Liver (tissue), 9 donors: ENCODE measurements around the gene FKBP1A. TPM values are rescaled to one million over a fixed set of nuclear protein-coding genes. Genes with fewer than 3 reads are reported as not detected.

Experiments used
- DNase-seq: peaks from one replicate; pipeline ENCODE4 v3.0.0-alpha.2; 2017; ENCODE audit warnings: low spot score
- H3K27ac ChIP-seq, 2 donors: one replicate each; pipeline ENCODE4 v1.7.0; 2013; ENCODE audit warnings: inconsistent platforms in 2 of 2, low read length in 2 of 2, control low read depth in 1 of 2, low read depth in 1 of 2, mild to moderate bottlenecking in 1 of 2
- H3K27me3 ChIP-seq, 4 donors: one replicate each; pipeline versions ENCODE4 v1.6.1 to v1.7.0; 2013; ENCODE audit warnings: low read length in 3 of 4, inconsistent platforms in 1 of 4, mild to moderate bottlenecking in 1 of 4, moderate library complexity in 1 of 4; ENCODE audit not compliant: control insufficient read depth in 4 of 4, insufficient read depth in 4 of 4
- H3K36me3 ChIP-seq, 4 donors: one replicate each; pipeline versions ENCODE4 v1.6.1 to v1.7.0; 2013; ENCODE audit warnings: low read length in 3 of 4, mild to moderate bottlenecking in 3 of 4, low read depth in 1 of 4, moderate library complexity in 1 of 4; ENCODE audit not compliant: control insufficient read depth in 4 of 4, insufficient read depth in 3 of 4
- H3K4me1 ChIP-seq, 4 donors: one replicate each; pipeline versions ENCODE4 v1.6.1 to v1.7.0; 2013; ENCODE audit warnings: low read length in 3 of 4, mild to moderate bottlenecking in 3 of 4, moderate library complexity in 1 of 4; ENCODE audit not compliant: control insufficient read depth in 4 of 4, insufficient read depth in 4 of 4
- H3K4me3 ChIP-seq, 3 donors: one replicate each; pipeline versions ENCODE4 v1.6.1 to v1.7.0; 2013; ENCODE audit warnings: low read length in 3 of 3, control low read depth in 1 of 3, low read depth in 1 of 3, mild to moderate bottlenecking in 1 of 3
- H3K9ac ChIP-seq, 2 donors: one replicate each; pipeline ENCODE4 v1.7.0; 2013; ENCODE audit warnings: low read length in 2 of 2, mild to moderate bottlenecking in 2 of 2, moderate library complexity in 2 of 2, control low read depth in 1 of 2, low read depth in 1 of 2
- H3K9me3 ChIP-seq, 4 donors: one replicate each; pipeline versions ENCODE4 v1.6.1 to v1.7.0; 2013; ENCODE audit warnings: low read length in 3 of 4; ENCODE audit not compliant: control insufficient read depth in 4 of 4
- ATF3 ChIP-seq: IDR thresholded peaks from 2 replicates; pipeline ENCODE4 v1.6.1; 2016; ENCODE audit warnings: antibody characterized with exemption
- CTCF ChIP-seq: fragments of 150-350 bp; IDR thresholded peaks from 2 replicates; pipeline ENCODE4 v1.5.1; 2017; ENCODE audit warnings: improper control_type of control experiment, low read depth, low read length; ENCODE audit not compliant: missing input control
- EGR1 ChIP-seq, 2 donors: IDR thresholded peaks; 2 replicates each; pipeline ENCODE4 v1.6.1; 2016 to 2018; ENCODE audit warnings: antibody characterized with exemption in 2 of 2, low read depth in 2 of 2
- FOXA1 ChIP-seq: IDR thresholded peaks from 2 replicates; pipeline ENCODE4 v1.6.1; 2016; ENCODE audit warnings: antibody characterized with exemption
- FOXA2 ChIP-seq: IDR thresholded peaks from 2 replicates; pipeline ENCODE4 v1.6.1; 2016; ENCODE audit warnings: antibody characterized with exemption
- GABPA ChIP-seq, 2 donors: IDR thresholded peaks in 1 of 2; conservative IDR thresholded peaks in 1 of 2; 2 replicates each; pipeline ENCODE4 v1.6.1; 2016; ENCODE audit warnings: antibody characterized with exemption in 2 of 2, mild to moderate bottlenecking in 1 of 2, moderate library complexity in 1 of 2
- HNF4A ChIP-seq, 2 donors: conservative IDR thresholded peaks; 2 replicates each; pipeline ENCODE4 v1.6.1; 2016; ENCODE audit warnings: antibody characterized with exemption in 2 of 2, mild to moderate bottlenecking in 2 of 2
- HNF4G ChIP-seq: IDR thresholded peaks from 2 replicates; pipeline ENCODE4 v1.6.1; 2016; ENCODE audit warnings: antibody characterized with exemption
- JUND ChIP-seq, 2 donors: IDR thresholded peaks; 2 replicates each; pipeline ENCODE4 v1.6.1; 2016; ENCODE audit warnings: antibody characterized with exemption in 2 of 2
- MAX ChIP-seq: IDR thresholded peaks from 2 replicates; pipeline ENCODE4 v1.6.1; 2016; ENCODE audit warnings: antibody characterized with exemption
- NR2F2 ChIP-seq: IDR thresholded peaks from 2 replicates; pipeline ENCODE4 v1.6.1; 2016; ENCODE audit warnings: antibody characterized with exemption
- RAD21 ChIP-seq, 2 donors: IDR thresholded peaks; 2 replicates each; pipeline ENCODE4 v1.6.1; 2016; ENCODE audit warnings: antibody characterized with exemption in 2 of 2, mild to moderate bottlenecking in 2 of 2
- REST ChIP-seq: IDR thresholded peaks from 2 replicates; pipeline ENCODE4 v1.6.1; 2016; ENCODE audit warnings: antibody characterized with exemption, mild to moderate bottlenecking
- RXRA ChIP-seq, 2 donors: IDR thresholded peaks; 2 replicates each; pipeline ENCODE4 v1.6.1; 2017 to 2018; ENCODE audit warnings: antibody characterized with exemption in 2 of 2, mild to moderate bottlenecking in 1 of 2
- SP1 ChIP-seq: IDR thresholded peaks from 2 replicates; pipeline ENCODE4 v1.6.1; 2018; ENCODE audit warnings: antibody characterized with exemption, mild to moderate bottlenecking
- TAF1 ChIP-seq: conservative IDR thresholded peaks from 2 replicates; pipeline ENCODE4 v1.6.1; 2016; ENCODE audit warnings: antibody characterized with exemption, mild to moderate bottlenecking
- YY1 ChIP-seq: IDR thresholded peaks from 2 replicates; pipeline ENCODE4 v1.6.1; 2016; ENCODE audit warnings: antibody characterized with exemption, mild to moderate bottlenecking
- ZBTB33 ChIP-seq: IDR thresholded peaks from 2 replicates; pipeline ENCODE4 v1.6.1; 2016; ENCODE audit warnings: antibody characterized with exemption
- WGBS: extraction: QIAGEN DNeasy Blood & Tissue Kit; methylation state at CpG from one replicate; pipeline ENCODE4 v1.1.7; 2013; 5-methylcytosine and 5-hydroxymethylcytosine counted together
- polyA plus RNA-seq, 2 donors: library from polyadenylated mRNA; stranded (reverse) in 1 of 2; unstranded in 1 of 2; fragments of 200-250 nt in 1 of 2; fragments of >200 nt in 1 of 2; fragmentation: Nextera tagmentation in 1 of 2; extraction: Ambion mirVana in 1 of 2; gene quantifications; one replicate each; pipeline versions ENCODE4 v1.2.1 to v1.2.3, GENCODE V29; 2013 to 2015
- total RNA-seq, 2 donors: library from RNA; depleted of rRNA; stranded (reverse); fragments of >200 nt; gene quantifications; one replicate each; pipeline ENCODE4 v1.2.3, GENCODE V29; 2014
- donor health status: healthy.
- donor health status: healthy.
- donor health status: healthy.
- donor health status: healthy.
- donor health status: healthy.

FKBP1A gene
- total and polyA plus RNA-seq, 4 donors: 49.3 to 114 (median 76.9) TPM

- H3K27ac ChIP-seq: no peak overlapping the region
- H3K36me3 ChIP-seq: no peaks in the 10 kb centered on the region
- DNase-seq: no peak
- no peaks in the 10 kb centered on the region for H3K9me3 ChIP-seq
- H3K4me1 ChIP-seq: no peaks in the 10 kb centered on the region
- H3K4me3 ChIP-seq: no peak overlapping the region
- TF ChIP-seq JUND (IDR thresholded peaks at IDR 0.05) (no peak), RAD21 (IDR thresholded peaks at IDR 0.05) (no peak), CTCF (no peak), ATF3 (no peak), TAF1 (no peak), MAX (no peak), ZBTB33 (no peak), HNF4A (conservative IDR thresholded peaks at IDR 0.05) (no peak), SP1 (no peak), EGR1 (IDR thresholded peaks at IDR 0.05; ENCODE audit: low read depth in 2 of 2) (no peak), GABPA (IDR thresholded peaks at IDR 0.05 in 1 of 2, conservative IDR thresholded peaks at IDR 0.05 in 1 of 2) (no peak), RXRA (IDR thresholded peaks at IDR 0.05) (no peak), FOXA2 (no peak), REST (no peak)
- H3K27me3 ChIP-seq: no peaks in the 10 kb centered on the region
- H3K9ac ChIP-seq: no peak overlapping the region
Observed at GRCh38 chr20:1435337-1435699, 42.5 kb upstream of the FKBP1A start.

GRCh38 chr20:1434571-1435336 is 41.9 kb upstream of the FKBP1A start:
- Histone ChIP-seq H3K4me3 (no peak overlapping the region), H3K27ac (no peak overlapping the region), H3K27me3 (no peaks in the 10 kb centered on the region), H3K36me3 (no peaks in the 10 kb centered on the region), H3K9ac (no peak overlapping the region), H3K9me3 (no peaks in the 10 kb centered on the region), H3K4me1 (no peaks in the 10 kb centered on the region)
- TF ChIP-seq GABPA (IDR thresholded peaks at IDR 0.05 in 1 of 2, conservative IDR thresholded peaks at IDR 0.05 in 1 of 2) (no peak), MAX (peak; percentile 9), FOXA1 (no peak), YY1 (peak; percentile 59), RAD21 (IDR thresholded peaks at IDR 0.05) (no peak), ZBTB33 (no peak), JUND (IDR thresholded peaks at IDR 0.05) (no peak), ATF3 (no peak), SP1 (no peak), TAF1 (no peak), EGR1 (IDR thresholded peaks at IDR 0.05; ENCODE audit: low read depth in 2 of 2) (no peak), NR2F2 (no peak), FOXA2 (no peak), HNF4G (no peak), CTCF (no peak)
- peak; percentile 34 for DNase-seq
- 73% methylated on average over 2 of the region's 2 CpGs for WGBS
